ENCODE measurements around the gene HIVEP2.

HIVEP2 gene

GRCh38 chr6:142933701-142934100 is 11.3 kb downstream of the HIVEP2 start:
- Histone ChIP-seq H3K27ac (no peak overlapping the region), H3K4me1 (peaks cover 4% of the 10 kb centered on the region), H3K36me3 (ENCODE audit: control insufficient read depth, insufficient read depth, low read length) (no peaks in the 10 kb centered on the region), H3K79me2 (peaks cover 33% of the 10 kb centered on the region), H3K4me3 (ENCODE audit: low read depth, low read length) (no peak overlapping the region), H2AFZ (no peak overlapping the region), H3K27me3 (ENCODE audit: control insufficient read depth, insufficient read depth, low read length) (no peaks in the 10 kb centered on the region), H3K4me2 (ENCODE audit: low read length) (no peak overlapping the region), H3K9me3 (ENCODE audit: control insufficient read depth, low read length) (no peaks in the 10 kb centered on the region), H3K9ac (no peak overlapping the region)
- TF ChIP-seq, protein P1, sequence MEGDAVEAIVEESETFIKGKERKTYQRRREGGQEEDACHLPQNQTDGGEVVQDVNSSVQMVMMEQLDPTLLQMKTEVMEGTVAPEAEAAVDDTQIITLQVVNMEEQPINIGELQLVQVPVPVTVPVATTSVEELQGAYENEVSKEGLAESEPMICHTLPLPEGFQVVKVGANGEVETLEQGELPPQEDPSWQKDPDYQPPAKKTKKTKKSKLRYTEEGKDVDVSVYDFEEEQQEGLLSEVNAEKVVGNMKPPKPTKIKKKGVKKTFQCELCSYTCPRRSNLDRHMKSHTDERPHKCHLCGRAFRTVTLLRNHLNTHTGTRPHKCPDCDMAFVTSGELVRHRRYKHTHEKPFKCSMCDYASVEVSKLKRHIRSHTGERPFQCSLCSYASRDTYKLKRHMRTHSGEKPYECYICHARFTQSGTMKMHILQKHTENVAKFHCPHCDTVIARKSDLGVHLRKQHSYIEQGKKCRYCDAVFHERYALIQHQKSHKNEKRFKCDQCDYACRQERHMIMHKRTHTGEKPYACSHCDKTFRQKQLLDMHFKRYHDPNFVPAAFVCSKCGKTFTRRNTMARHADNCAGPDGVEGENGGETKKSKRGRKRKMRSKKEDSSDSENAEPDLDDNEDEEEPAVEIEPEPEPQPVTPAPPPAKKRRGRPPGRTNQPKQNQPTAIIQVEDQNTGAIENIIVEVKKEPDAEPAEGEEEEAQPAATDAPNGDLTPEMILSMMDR (IDR thresholded peaks at IDR 0.05) = no peak

DNA sequence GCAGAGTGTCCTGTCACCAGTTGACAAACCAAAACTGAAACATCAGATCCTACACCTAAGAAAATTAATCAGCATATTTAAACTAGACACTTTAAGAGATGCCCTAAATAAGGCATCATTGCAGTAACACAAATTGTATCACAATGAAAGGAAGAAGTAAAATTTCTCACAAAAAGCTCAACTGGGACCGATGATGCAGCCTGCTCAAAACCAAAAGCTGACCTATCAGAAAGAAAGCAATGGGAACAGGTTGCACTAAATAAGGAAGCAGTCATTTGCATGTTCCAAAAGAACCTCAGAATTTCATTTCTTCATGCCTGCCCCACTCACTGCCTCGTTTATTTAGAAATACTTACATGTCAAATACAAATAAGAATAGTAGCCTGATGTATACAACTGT is 12.1 kb downstream of the HIVEP2 start:
- H3K27me3 ChIP-seq (ENCODE audit: control insufficient read depth, insufficient read depth, low read length) = no peaks in the 10 kb centered on the region
- TF ChIP-seq, protein P1 (IDR thresholded peaks at IDR 0.05) = no peak
- peaks cover 34% of the 10 kb centered on the region for H3K79me2 ChIP-seq
- H3K4me1 ChIP-seq = peaks cover 4% of the 10 kb centered on the region
- no peak overlapping the region for H3K4me2 ChIP-seq (ENCODE audit: low read length)
- H3K27ac ChIP-seq = no peak overlapping the region
- no peak overlapping the region for H3K4me3 ChIP-seq (ENCODE audit: low read depth, low read length)
- H3K36me3 ChIP-seq (ENCODE audit: control insufficient read depth, insufficient read depth, low read length) = no peaks in the 10 kb centered on the region
- H3K9ac ChIP-seq = no peak overlapping the region
- no peaks in the 10 kb centered on the region for H3K9me3 ChIP-seq (ENCODE audit: control insufficient read depth, low read length)
- H2AFZ ChIP-seq = no peak overlapping the region

DNA sequence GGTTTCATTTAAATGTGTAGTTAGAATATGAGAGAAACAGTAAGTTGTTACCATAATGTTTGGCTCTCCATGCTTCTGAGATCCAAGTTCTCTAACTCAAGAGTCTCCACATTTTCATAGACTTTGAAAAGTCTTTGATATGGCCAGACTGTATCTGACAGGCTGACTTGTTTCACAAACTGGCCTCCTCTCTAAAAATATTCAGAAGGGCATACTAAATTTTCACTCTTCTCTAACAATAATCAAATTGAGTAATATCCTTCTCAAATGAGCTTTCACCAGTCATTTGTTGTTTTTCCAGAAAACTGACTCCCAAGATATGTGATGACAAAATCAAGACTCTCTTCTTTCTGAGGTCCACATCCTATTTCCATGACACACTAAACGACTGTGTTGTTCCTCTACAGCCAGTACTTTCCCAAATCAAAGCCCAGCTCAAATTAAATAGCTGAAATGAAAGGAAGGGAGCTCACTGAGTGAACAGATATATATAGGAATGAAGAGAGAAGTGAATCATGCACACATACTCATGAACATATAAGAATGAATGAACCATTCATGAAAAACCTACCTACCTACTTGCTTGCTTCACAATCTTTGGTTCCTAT is 15.1 kb downstream of the HIVEP2 start:
- H3K9ac ChIP-seq = no peak overlapping the region
- no peaks in the 10 kb centered on the region for H3K9me3 ChIP-seq (ENCODE audit: control insufficient read depth, low read length)
- H3K27ac ChIP-seq = no peak overlapping the region
- H3K36me3 ChIP-seq (ENCODE audit: control insufficient read depth, insufficient read depth, low read length) = no peaks in the 10 kb centered on the region
- no peak overlapping the region for H2AFZ ChIP-seq
- TF ChIP-seq, protein P1 (IDR thresholded peaks at IDR 0.05) = no peak
- H3K4me2 ChIP-seq (ENCODE audit: low read length) = no peak overlapping the region
- peaks cover 14% of the 10 kb centered on the region for H3K79me2 ChIP-seq
- peaks cover 2% of the 10 kb centered on the region for H3K4me1 ChIP-seq
- H3K4me3 ChIP-seq (ENCODE audit: low read depth, low read length) = no peak overlapping the region
- no peaks in the 10 kb centered on the region for H3K27me3 ChIP-seq (ENCODE audit: control insufficient read depth, insufficient read depth, low read length)

- TF ChIP-seq, protein P1 (IDR thresholded peaks at IDR 0.05) = no peak
- peaks cover 15% of the 10 kb centered on the region for H3K79me2 ChIP-seq
- no peaks in the 10 kb centered on the region for H3K27me3 ChIP-seq (ENCODE audit: control insufficient read depth, insufficient read depth, low read length)
- H2AFZ ChIP-seq = no peak overlapping the region
- H3K9ac ChIP-seq = no peak overlapping the region
- no peak overlapping the region for H3K4me3 ChIP-seq (ENCODE audit: low read depth, low read length)
- H3K9me3 ChIP-seq (ENCODE audit: control insufficient read depth, low read length) = no peaks in the 10 kb centered on the region
- H3K36me3 ChIP-seq (ENCODE audit: control insufficient read depth, insufficient read depth, low read length) = no peaks in the 10 kb centered on the region
- H3K27ac ChIP-seq = peak overlapping the region; percentile 86
- H3K4me1 ChIP-seq = peaks cover 2% of the 10 kb centered on the region
- H3K4me2 ChIP-seq (ENCODE audit: low read length) = peak overlapping the region; percentile 59
Measured at GRCh38 chr6:142927904-142928303, 17.1 kb downstream of the HIVEP2 start.

GRCh38 chr6:142927271-142927580 is 17.8 kb downstream of the HIVEP2 start:
- H3K4me1 ChIP-seq = peaks cover 2% of the 10 kb centered on the region
- TF ChIP-seq, protein P1 (IDR thresholded peaks at IDR 0.05) = no peak
- peak overlapping the region; percentile 86 for H3K27ac ChIP-seq
- H3K4me2 ChIP-seq (ENCODE audit: low read length) = peak overlapping the region; percentile 59
- no peaks in the 10 kb centered on the region for H3K27me3 ChIP-seq (ENCODE audit: control insufficient read depth, insufficient read depth, low read length)
- H2AFZ ChIP-seq = peak overlapping the region; percentile 50
- H3K79me2 ChIP-seq = peaks cover 15% of the 10 kb centered on the region
- no peaks in the 10 kb centered on the region for H3K9me3 ChIP-seq (ENCODE audit: control insufficient read depth, low read length)
- H3K36me3 ChIP-seq (ENCODE audit: control insufficient read depth, insufficient read depth, low read length) = no peaks in the 10 kb centered on the region
- H3K9ac ChIP-seq = no peak overlapping the region
- peak overlapping the region; percentile 52 for H3K4me3 ChIP-seq (ENCODE audit: low read depth, low read length)

All from parathyroid adenoma (tissue), 2 donors.